H9 (cell line): Measurements from ENCODE around the gene ME3. TPM values are rescaled to one million over a fixed set of nuclear protein-coding genes. Genes with fewer than 3 reads are reported as not detected.

Experiments used
- DNase-seq: peaks from one replicate; pipeline ENCODE4 v3.0.0-alpha.2; 2017
- H2AFZ ChIP-seq: one replicate; pipeline ENCODE4 v1.6.1; 2013; ENCODE audit warnings: mild to moderate bottlenecking, low read length, control low read depth, moderate library complexity
- H2AK5ac ChIP-seq: 2 replicates; pipeline ENCODE4 v1.6.1; 2013; ENCODE audit warnings: low read length, control low read depth, mixed read lengths; ENCODE audit not compliant: insufficient read length
- H2BK120ac ChIP-seq: one replicate; pipeline ENCODE4 v1.6.1; 2013; ENCODE audit warnings: low read depth, mild to moderate bottlenecking, low read length, control low read depth, inconsistent platforms; ENCODE audit not compliant: poor library complexity, severe bottlenecking
- H2BK12ac ChIP-seq: 2 replicates; pipeline ENCODE4 v1.6.1; 2013; ENCODE audit warnings: low read length, control low read depth, mixed read lengths, low read depth; ENCODE audit not compliant: insufficient read length
- H2BK15ac ChIP-seq: 2 replicates; pipeline ENCODE4 v1.6.1; 2013; ENCODE audit warnings: low read depth, low read length, control low read depth
- H2BK20ac ChIP-seq: one replicate; pipeline ENCODE4 v1.6.1; 2013; ENCODE audit warnings: low read depth, mild to moderate bottlenecking, low read length, control low read depth, inconsistent platforms; ENCODE audit not compliant: poor library complexity, severe bottlenecking
- H2BK5ac ChIP-seq: 2 replicates; pipeline ENCODE4 v1.6.1; 2013; ENCODE audit warnings: low read length, control low read depth, mixed read lengths; ENCODE audit not compliant: insufficient read length
- H3K14ac ChIP-seq: 2 replicates; pipeline ENCODE4 v1.6.1; 2013; ENCODE audit warnings: low read length, control low read depth; ENCODE audit not compliant: insufficient read depth
- H3K18ac ChIP-seq: 2 replicates; pipeline ENCODE4 v1.6.1; 2013; ENCODE audit warnings: low read depth, mild to moderate bottlenecking, mixed read lengths, low read length, control low read depth; ENCODE audit not compliant: insufficient read length
- H3K23ac ChIP-seq: 2 replicates; pipeline ENCODE4 v1.6.1; 2013; ENCODE audit warnings: low read length, control low read depth, mixed read lengths, low read depth; ENCODE audit not compliant: insufficient read length
- H3K23me2 ChIP-seq: 2 replicates; pipeline ENCODE4 v1.6.1; 2013; ENCODE audit warnings: low read depth, mild to moderate bottlenecking, mixed read lengths, low read length, control low read depth; ENCODE audit not compliant: insufficient read length, poor library complexity, severe bottlenecking
- H3K27ac ChIP-seq: 2 replicates; pipeline ENCODE4 v1.5.1; 2013; ENCODE audit warnings: low read length, control low read depth, mixed read lengths, low read depth; ENCODE audit not compliant: insufficient read length
- H3K27me3 ChIP-seq: 2 replicates; pipeline ENCODE4 v1.6.1; 2013; ENCODE audit warnings: low read length, control low read depth, inconsistent platforms; ENCODE audit not compliant: insufficient read depth
- H3K4ac ChIP-seq: 2 replicates; pipeline ENCODE4 v1.6.1; 2013; ENCODE audit warnings: low read depth, mild to moderate bottlenecking, control low read depth, inconsistent platforms, low read length, moderate library complexity
- H3K4me1 ChIP-seq: 2 replicates; pipeline ENCODE4 v1.6.1; 2013; ENCODE audit warnings: low read length, control low read depth, inconsistent platforms; ENCODE audit not compliant: insufficient read depth
- H3K4me2 ChIP-seq: 2 replicates; pipeline ENCODE4 v1.6.1; 2013; ENCODE audit warnings: low read length, control low read depth, mixed read lengths; ENCODE audit not compliant: insufficient read length, insufficient read depth
- H3K56ac ChIP-seq: 2 replicates; pipeline ENCODE4 v1.6.1; 2013; ENCODE audit warnings: low read depth, mild to moderate bottlenecking, mixed read lengths, low read length, control low read depth; ENCODE audit not compliant: insufficient read length
- H3K79me1 ChIP-seq: 2 replicates; pipeline ENCODE4 v1.6.1; 2013; ENCODE audit warnings: low read depth, mild to moderate bottlenecking, moderate library complexity, low read length, control low read depth, inconsistent platforms; ENCODE audit not compliant: insufficient read depth, poor library complexity, severe bottlenecking
- H3K79me2 ChIP-seq: 2 replicates; pipeline ENCODE4 v1.6.1; 2013; ENCODE audit warnings: low read length, control low read depth, inconsistent platforms; ENCODE audit not compliant: insufficient read depth
- H3K9ac ChIP-seq: 2 replicates; pipeline ENCODE4 v1.6.1; 2013; ENCODE audit warnings: low read length, control low read depth, mixed read lengths; ENCODE audit not compliant: insufficient read length; ENCODE audit errors: extremely low read depth
- H3K9me3 ChIP-seq: one replicate; pipeline ENCODE4 v1.6.1; 2013; ENCODE audit warnings: low read depth, low read length, inconsistent platforms; ENCODE audit not compliant: control insufficient read depth
- H3T11ph ChIP-seq: one replicate; pipeline ENCODE4 v1.6.1; 2013; ENCODE audit warnings: mild to moderate bottlenecking, low read length, control low read depth, inconsistent platforms
- H4K20me1 ChIP-seq: one replicate; pipeline ENCODE4 v1.6.1; 2013; ENCODE audit not compliant: control insufficient read depth, insufficient read length, insufficient read depth
- H4K5ac ChIP-seq: 2 replicates; pipeline ENCODE4 v1.6.1; 2013; ENCODE audit warnings: low read depth, mild to moderate bottlenecking, mixed read lengths, low read length, control low read depth; ENCODE audit not compliant: insufficient read length
- H4K8ac ChIP-seq: replicated peaks from 2 replicates; pipeline ENCODE4 v1.6.1; 2013; ENCODE audit warnings: low read length, control low read depth, mixed read lengths, low read depth; ENCODE audit not compliant: insufficient read length
- H4K91ac ChIP-seq: 2 replicates; pipeline ENCODE4 v1.6.1; 2013; ENCODE audit warnings: low read depth, mild to moderate bottlenecking, moderate library complexity, mixed read lengths, low read length, control low read depth; ENCODE audit not compliant: insufficient read length
- H3K27ac Mint-ChIP-seq, 3 experiments: 2 replicates in 2 of 3; 3 replicates in 1 of 3; pipeline ENCODE4 v1.8.0; 2020 to 2021; ENCODE audit warnings: mixed read lengths in 3 of 3, mild to moderate bottlenecking in 1 of 3, moderate library complexity in 1 of 3
- H3K27me3 Mint-ChIP-seq: 2 replicates; pipeline ENCODE4 v1.8.0; 2021; ENCODE audit warnings: low read depth, mild to moderate bottlenecking, moderate library complexity, mixed read lengths
- H3K36me3 Mint-ChIP-seq, 3 experiments: 2 replicates in 2 of 3; 3 replicates in 1 of 3; pipeline ENCODE4 v1.8.0; 2020 to 2021; ENCODE audit warnings: low read depth in 3 of 3, mixed read lengths in 3 of 3; ENCODE audit not compliant: insufficient read depth in 1 of 3
- H3K4me1 Mint-ChIP-seq, 2 experiments: 2 replicates each; pipeline ENCODE4 v1.8.0; 2020; ENCODE audit warnings: mixed read lengths in 2 of 2
- H3K4me3 Mint-ChIP-seq, 2 experiments: 2 replicates in 1 of 2; 3 replicates in 1 of 2; pipeline ENCODE4 v1.8.0; 2020 to 2021; ENCODE audit warnings: mild to moderate bottlenecking in 2 of 2, mixed read lengths in 2 of 2, moderate library complexity in 1 of 2
- H3K9me3 Mint-ChIP-seq, 2 experiments: 2 replicates in 1 of 2; 3 replicates in 1 of 2; pipeline ENCODE4 v1.8.0; 2020; ENCODE audit warnings: mild to moderate bottlenecking in 2 of 2, mixed read lengths in 2 of 2, moderate library complexity in 1 of 2
- WGBS: extraction: QIAGEN DNeasy Blood & Tissue Kit; methylation state at CpG from one replicate; pipeline ENCODE4 v1.1.7; 2013; ENCODE audit warnings: missing lambda C conversion rate, low lambda C conversion rate, mixed read lengths; ENCODE audit not compliant: insufficient read length; ENCODE audit errors: extremely low coverage; 5-methylcytosine and 5-hydroxymethylcytosine counted together
- total RNA-seq: library from RNA; stranded (reverse); gene quantifications from 2 replicates; pipeline ENCODE4 v1.2.1, GENCODE V29; 2021
- TF ChIP-seq, protein P1 (sequence below): fragments of 200-600 bp; sonication (generic); conservative IDR thresholded peaks from 3 replicates; pipeline ENCODE4 v1.8.0; 2021; ENCODE audit warnings: antibody characterized with exemption, mild to moderate bottlenecking

Gene ME3
- total RNA-seq, 1 experiment from 2014 or later = 2.8 TPM

DNA sequence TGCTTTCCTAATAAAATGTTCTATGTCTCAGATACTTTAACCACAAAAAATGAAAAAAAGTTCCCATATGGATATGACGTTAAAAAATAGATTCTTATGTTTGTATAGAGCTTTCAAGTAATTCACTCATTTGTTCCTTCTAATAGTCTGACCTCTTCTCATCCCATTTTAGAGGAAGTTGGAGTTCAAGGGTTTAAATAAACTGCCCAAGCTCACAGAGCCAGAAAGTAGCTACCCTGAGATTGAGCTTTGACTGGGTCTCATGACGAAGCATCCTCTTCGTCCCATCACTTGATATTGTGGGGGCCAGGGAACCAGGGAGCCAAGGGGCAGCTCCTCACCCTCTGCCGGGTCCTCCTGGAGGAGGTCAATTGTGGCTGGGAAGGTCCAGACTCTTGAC lies 181.4 kb downstream of the ME3 start:
- Histone ChIP-seq H4K5ac (no peak overlapping the region), H3K27me3 (no peaks in the 10 kb centered on the region), H2AK5ac (no peak overlapping the region), H2BK20ac (no peak overlapping the region), H3K14ac (no peak overlapping the region), H3K9me3 (no peaks in the 10 kb centered on the region), H3K4me1 (no peaks in the 10 kb centered on the region), H4K91ac (no peak overlapping the region), H2AFZ (no peak overlapping the region), H4K20me1 (no peaks in the 10 kb centered on the region), H4K8ac (no peak overlapping the region), H3K18ac (no peak overlapping the region), H2BK5ac (no peak overlapping the region), H3K79me1 (no peaks in the 10 kb centered on the region), H3K4ac (no peak overlapping the region), H2BK120ac (no peak overlapping the region), H3K79me2 (no peaks in the 10 kb centered on the region), H3K4me2 (no peak overlapping the region), H2BK12ac (no peak overlapping the region), H2BK15ac (no peak overlapping the region), H3K9ac (no peak overlapping the region), H3K27ac (no peak overlapping the region), H3K23ac (no peak overlapping the region), H3K23me2 (no peaks in the 10 kb centered on the region), H3T11ph (no peak overlapping the region), H3K56ac (no peak overlapping the region)
- Mint-ChIP-seq H3K36me3 (no peaks in the 10 kb centered on the region), H3K4me1 (peaks cover 10% of the 10 kb centered on the region in 2 experiments), H3K4me3 (no peak overlapping the region), H3K27ac (no peak overlapping the region; a peak in 1 of 7 replicates), H3K27me3 (no peaks in the 10 kb centered on the region; the same call in 1 of the 2 replicates), H3K9me3 (no peaks in the 10 kb centered on the region)
- TF ChIP-seq, protein P1, sequence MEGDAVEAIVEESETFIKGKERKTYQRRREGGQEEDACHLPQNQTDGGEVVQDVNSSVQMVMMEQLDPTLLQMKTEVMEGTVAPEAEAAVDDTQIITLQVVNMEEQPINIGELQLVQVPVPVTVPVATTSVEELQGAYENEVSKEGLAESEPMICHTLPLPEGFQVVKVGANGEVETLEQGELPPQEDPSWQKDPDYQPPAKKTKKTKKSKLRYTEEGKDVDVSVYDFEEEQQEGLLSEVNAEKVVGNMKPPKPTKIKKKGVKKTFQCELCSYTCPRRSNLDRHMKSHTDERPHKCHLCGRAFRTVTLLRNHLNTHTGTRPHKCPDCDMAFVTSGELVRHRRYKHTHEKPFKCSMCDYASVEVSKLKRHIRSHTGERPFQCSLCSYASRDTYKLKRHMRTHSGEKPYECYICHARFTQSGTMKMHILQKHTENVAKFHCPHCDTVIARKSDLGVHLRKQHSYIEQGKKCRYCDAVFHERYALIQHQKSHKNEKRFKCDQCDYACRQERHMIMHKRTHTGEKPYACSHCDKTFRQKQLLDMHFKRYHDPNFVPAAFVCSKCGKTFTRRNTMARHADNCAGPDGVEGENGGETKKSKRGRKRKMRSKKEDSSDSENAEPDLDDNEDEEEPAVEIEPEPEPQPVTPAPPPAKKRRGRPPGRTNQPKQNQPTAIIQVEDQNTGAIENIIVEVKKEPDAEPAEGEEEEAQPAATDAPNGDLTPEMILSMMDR = no peak
- DNase-seq = no peak
- WGBS = no CpG with 5 or more reads among the region's 4 CpGs
